GM12892 (cell line): Measurements from ENCODE around the gene ADNP.

Experiments
- POLR2A ChIP-seq: IDR thresholded peaks from 2 replicates; pipeline ENCODE4 v1.6.1; 2011; ENCODE audit warnings: low read depth, low read length, control low read depth
- POLR2AphosphoS5 ChIP-seq: IDR thresholded peaks from 2 replicates; pipeline ENCODE4 v1.6.1; 2011; ENCODE audit warnings: low read depth, low read length, control low read depth

DNA sequence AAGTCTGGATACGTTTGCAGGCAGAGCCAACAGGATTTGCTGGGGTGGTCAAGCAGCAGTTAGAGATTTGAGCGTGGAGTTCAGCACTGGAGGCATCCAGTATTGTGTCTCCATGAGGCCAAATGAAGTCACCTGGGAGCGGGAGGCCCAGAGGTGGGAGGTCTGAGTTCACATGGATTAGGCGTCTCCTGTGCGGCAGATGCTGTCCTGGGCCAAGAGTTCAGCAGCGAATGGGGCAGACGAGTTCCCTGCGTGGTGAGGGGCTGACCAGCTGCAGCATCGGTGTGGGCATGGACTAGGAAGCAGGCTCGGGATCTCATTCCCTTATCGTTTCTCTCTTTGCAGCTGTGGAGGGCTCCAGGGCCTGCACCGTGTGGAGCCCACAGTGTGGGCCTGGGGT is 70.2 kb downstream of the ADNP start:
- no peak for TF ChIP-seq POLR2A
- TF ChIP-seq POLR2AphosphoS5, result no peak
